ENCODE data around the gene THSD7A. TPM values are rescaled to one million over a fixed set of nuclear protein-coding genes. Genes with fewer than 3 reads are reported as not detected.
"Not testable (repeated sequence)": the region's sequence is repeated elsewhere in the genome, so short reads cannot be mapped to it uniquely, and the experiment has no call there.

The THSD7A gene
- total and polyA plus RNA-seq, 9 of the 15 experiments (the other 6 are each of a cell fraction or from before 2014, with no cell fraction given): 0.01 to 0.02 TPM; not detected in 7

GRCh38 chr7:11447106-11447505 is 384.9 kb downstream of the THSD7A start:
- H3K9me1 ChIP-seq (ENCODE audit: control insufficient read depth, insufficient read depth, low read length): no peaks in the 10 kb centered on the region
- H3K79me2 ChIP-seq (ENCODE audit: control insufficient read depth, insufficient read depth, low read length): no peaks in the 10 kb centered on the region
- H3K27ac ChIP-seq (ENCODE audit: extremely low read depth, low read depth, low read length): no peak overlapping the region
- no peaks in the 10 kb centered on the region for H3K4me1 ChIP-seq (replicated peaks in 1 of 2; ENCODE audit: control insufficient read depth in 2 of 2, insufficient read depth in 2 of 2, low read length in 2 of 2)
- 2% methylated on average over 4 of the region's 4 CpGs for WGBS (ENCODE audit: insufficient coverage, low coverage, missing lambda C conversion rate)
- in situ Hi-C loops (cut with MboI): no loop called here
- ChIA-PET CTCF (ENCODE audit: low intra/inter-chr PET ratio) (no interaction called here), POLR2A (no interaction called here)
- BruUV-seq (replicated peaks): no TSS peak
- no peak overlapping the region for H3K4me3 ChIP-seq
- no peaks in the 10 kb centered on the region for H3K36me3 ChIP-seq (ENCODE audit: control insufficient read depth, insufficient read depth, low read length)
- TF ChIP-seq MAZ (CRISPR knock-in tag; conservative IDR thresholded peaks at IDR 0.05 in 1 of 2, IDR thresholded peaks at IDR 0.05 in 1 of 2): no peak
- TF ChIP-seq DLX4 (CRISPR knock-in tag; IDR thresholded peaks at IDR 0.05): no peak
- no peak for TF ChIP-seq RBM22 (IDR thresholded peaks at IDR 0.05; ENCODE audit: low read depth, low read length, poor library complexity, severe bottlenecking)
- TF ChIP-seq MEF2D (tag; conservative IDR thresholded peaks at IDR 0.05; ENCODE audit: low read depth): no peak
- H3K27me3 ChIP-seq (ENCODE audit: control insufficient read depth in 2 of 2, insufficient read depth in 2 of 2, low read length in 2 of 2): no peaks in the 10 kb centered on the region
- ATAC-seq (no peak), FAIRE-seq (no peak), DNase-seq (ENCODE audit: extremely low read depth in 1 of 4, low spot score in 3 of 4) (no peak)
- no peak overlapping the region for H3K4me2 ChIP-seq (ENCODE audit: insufficient read depth, low read length)
- no peaks in the 10 kb centered on the region for H3K9me3 ChIP-seq (replicated peaks; ENCODE audit: control insufficient read depth, insufficient read depth, low read depth, low read length)
- intact Hi-C loops (cut with micrococcal nuclease): no loop called here
- no peak overlapping the region for H2AFZ ChIP-seq (ENCODE audit: low read depth, low read length)
- no peak overlapping the region for H3K9ac ChIP-seq (ENCODE audit: insufficient read depth in 1 of 2, low read depth in 2 of 2, low read length in 2 of 2)
- no peaks in the 10 kb centered on the region for H4K20me1 ChIP-seq (replicated peaks; ENCODE audit: control insufficient read depth, insufficient read depth, low read length)

GRCh38 chr7:11443934-11444333 is 388.1 kb downstream of the THSD7A start:
- H3K4me2 ChIP-seq (ENCODE audit: insufficient read depth, low read length); in situ Hi-C loops (cut with MboI); DNase-seq (ENCODE audit: extremely low read depth in 1 of 4, low spot score in 3 of 4); H3K9ac ChIP-seq (ENCODE audit: insufficient read depth in 1 of 2, low read depth in 2 of 2, low read length in 2 of 2); FAIRE-seq; H3K27ac ChIP-seq (ENCODE audit: extremely low read depth, low read depth, low read length); H3K9me1 ChIP-seq (ENCODE audit: control insufficient read depth, insufficient read depth, low read length); intact Hi-C loops (cut with micrococcal nuclease); H3K36me3 ChIP-seq (ENCODE audit: control insufficient read depth, insufficient read depth, low read length); BruUV-seq (replicated peaks); ATAC-seq; H4K20me1 ChIP-seq (replicated peaks; ENCODE audit: control insufficient read depth, insufficient read depth, low read length); H3K4me1 ChIP-seq (replicated peaks in 1 of 2; ENCODE audit: control insufficient read depth in 2 of 2, insufficient read depth in 2 of 2, low read length in 2 of 2); H3K9me3 ChIP-seq (replicated peaks; ENCODE audit: control insufficient read depth, insufficient read depth, low read depth, low read length); H3K27me3 ChIP-seq (ENCODE audit: control insufficient read depth in 2 of 2, insufficient read depth in 2 of 2, low read length in 2 of 2); H3K4me3 ChIP-seq; H3K79me2 ChIP-seq (ENCODE audit: control insufficient read depth, insufficient read depth, low read length); H2AFZ ChIP-seq (ENCODE audit: low read depth, low read length); CTCF ChIA-PET (ENCODE audit: low intra/inter-chr PET ratio); POLR2A ChIA-PET: not testable (repeated sequence)
- 0% methylated on average over 3 of the region's 4 CpGs for WGBS (ENCODE audit: insufficient coverage, low coverage, missing lambda C conversion rate)
